ENCODE measurements around the gene EEPD1. TPM values are rescaled to one million over a fixed set of nuclear protein-coding genes. Genes with fewer than 3 reads are reported as not detected.

Gene EEPD1
- total RNA-seq, 1 donor from 2014 or later, result 8.7 TPM

GRCh38 chr7:36188266-36188665 is 35.2 kb downstream of the EEPD1 start:
- no peak for TF ChIP-seq CTCF (IDR thresholded peaks at IDR 0.05; ENCODE audit: insufficient read depth, low read length, poor library complexity, severe bottlenecking)
- H3K36me3 ChIP-seq (ENCODE audit: control insufficient read depth, insufficient read depth, low read length), result no peaks in the 10 kb centered on the region
- DNase-seq (ENCODE audit: low read depth), result no peak
- H3K27me3 ChIP-seq (ENCODE audit: control insufficient read depth, insufficient read depth, low read length), result no peaks in the 10 kb centered on the region
- H3K4me3 ChIP-seq (ENCODE audit: low read depth, low read length), result no peak overlapping the region

- no peak for DNase-seq (ENCODE audit: low read depth)
- TF ChIP-seq CTCF (IDR thresholded peaks at IDR 0.05; ENCODE audit: insufficient read depth, low read length, poor library complexity, severe bottlenecking), result no peak
- no peaks in the 10 kb centered on the region for H3K36me3 ChIP-seq (ENCODE audit: control insufficient read depth, insufficient read depth, low read length)
- H3K27me3 ChIP-seq (ENCODE audit: control insufficient read depth, insufficient read depth, low read length), result no peaks in the 10 kb centered on the region
- no peak overlapping the region for H3K4me3 ChIP-seq (ENCODE audit: low read depth, low read length)
Measured at GRCh38 chr7:36188906-36189305, 35.9 kb downstream of the EEPD1 start.

- DNase-seq (ENCODE audit: low read depth), result no peak
- H3K4me3 ChIP-seq (ENCODE audit: low read depth, low read length), result no peak overlapping the region
- H3K27me3 ChIP-seq (ENCODE audit: control insufficient read depth, insufficient read depth, low read length), result no peaks in the 10 kb centered on the region
- H3K36me3 ChIP-seq (ENCODE audit: control insufficient read depth, insufficient read depth, low read length), result no peaks in the 10 kb centered on the region
- no peak for TF ChIP-seq CTCF (IDR thresholded peaks at IDR 0.05; ENCODE audit: insufficient read depth, low read length, poor library complexity, severe bottlenecking)
Measured at GRCh38 chr7:36190447-36191291, 37.6 kb downstream of the EEPD1 start.

- DNase-seq (ENCODE audit: low read depth), result no peak
- no peaks in the 10 kb centered on the region for H3K36me3 ChIP-seq (ENCODE audit: control insufficient read depth, insufficient read depth, low read length)
- no peak overlapping the region for H3K4me3 ChIP-seq (ENCODE audit: low read depth, low read length)
- no peak for TF ChIP-seq CTCF (IDR thresholded peaks at IDR 0.05; ENCODE audit: insufficient read depth, low read length, poor library complexity, severe bottlenecking)
- no peaks in the 10 kb centered on the region for H3K27me3 ChIP-seq (ENCODE audit: control insufficient read depth, insufficient read depth, low read length)
Measured at GRCh38 chr7:36191292-36191920, 38.4 kb downstream of the EEPD1 start.

GRCh38 chr7:36192053-36192824 is 39.2 kb downstream of the EEPD1 start:
- no peaks in the 10 kb centered on the region for H3K27me3 ChIP-seq (ENCODE audit: control insufficient read depth, insufficient read depth, low read length)
- no peaks in the 10 kb centered on the region for H3K36me3 ChIP-seq (ENCODE audit: control insufficient read depth, insufficient read depth, low read length)
- no peak for DNase-seq (ENCODE audit: low read depth)
- TF ChIP-seq CTCF (IDR thresholded peaks at IDR 0.05; ENCODE audit: insufficient read depth, low read length, poor library complexity, severe bottlenecking), result no peak
- no peak overlapping the region for H3K4me3 ChIP-seq (ENCODE audit: low read depth, low read length)
